Spleen (tissue), 7 donors: ENCODE data around the gene GNB1.

Source experiments
- CTCF ChIP-seq, 11 experiments: fragments of 200-600 bp in 7 of 11; fragments of 450-650 bp in 4 of 11; sonication (generic) in 4 of 11; IDR thresholded peaks in 8 of 11; conservative IDR thresholded peaks in 3 of 11; 1 replicate in 7 of 11; 2 replicates in 4 of 11; pipeline versions ENCODE4 v1.4.0 to v1.8.0; 2016 to 2021; ENCODE audit warnings: antibody characterized with exemption in 11 of 11, inconsistent platforms in 4 of 11, mild to moderate bottlenecking in 1 of 11
- POLR2A ChIP-seq, 3 donors: fragments of 450-650 bp; IDR thresholded peaks; one replicate each; pipeline ENCODE4 v1.5.1; 2017; ENCODE audit warnings: antibody characterized with exemption in 3 of 3, mild to moderate bottlenecking in 1 of 3
- POLR2AphosphoS5 ChIP-seq, 3 donors: sonication (generic); formaldehyde crosslinking; IDR thresholded peaks; one replicate each; pipeline ENCODE4 v1.5.1; 2017; ENCODE audit warnings: antibody characterized with exemption in 3 of 3
- donor health status: DM: no; HTN: no; CAD: no; lungs with moderate emphysema.
- donor health status: DM: no; HTN: no; CAD: no.
- donor health status: DM: no; HTN: no; CAD: no.

GRCh38 chr1:1817221-1817620, 73.7 kb downstream of the GNB1 start:
- TF ChIP-seq POLR2AphosphoS5 (IDR thresholded peaks at IDR 0.05) (no peak), CTCF (IDR thresholded peaks at IDR 0.05 in 8 of 11, conservative IDR thresholded peaks at IDR 0.05 in 3 of 11) (no peak), POLR2A (IDR thresholded peaks at IDR 0.05) (no peak)
